GM19455 (cell line): ENCODE data around the gene UFM1.
"Not testable (repeated sequence)": the region's sequence is repeated elsewhere in the genome, so short reads cannot be mapped to it uniquely, and the experiment has no call there.

Experiments used
- ATAC-seq: cut with Tn5 transposase; IDR thresholded peaks from one replicate; pipeline ENCODE4 v1.9.1; 2021; ENCODE audit not compliant: unreplicated experiment

The UFM1 gene

DNA sequence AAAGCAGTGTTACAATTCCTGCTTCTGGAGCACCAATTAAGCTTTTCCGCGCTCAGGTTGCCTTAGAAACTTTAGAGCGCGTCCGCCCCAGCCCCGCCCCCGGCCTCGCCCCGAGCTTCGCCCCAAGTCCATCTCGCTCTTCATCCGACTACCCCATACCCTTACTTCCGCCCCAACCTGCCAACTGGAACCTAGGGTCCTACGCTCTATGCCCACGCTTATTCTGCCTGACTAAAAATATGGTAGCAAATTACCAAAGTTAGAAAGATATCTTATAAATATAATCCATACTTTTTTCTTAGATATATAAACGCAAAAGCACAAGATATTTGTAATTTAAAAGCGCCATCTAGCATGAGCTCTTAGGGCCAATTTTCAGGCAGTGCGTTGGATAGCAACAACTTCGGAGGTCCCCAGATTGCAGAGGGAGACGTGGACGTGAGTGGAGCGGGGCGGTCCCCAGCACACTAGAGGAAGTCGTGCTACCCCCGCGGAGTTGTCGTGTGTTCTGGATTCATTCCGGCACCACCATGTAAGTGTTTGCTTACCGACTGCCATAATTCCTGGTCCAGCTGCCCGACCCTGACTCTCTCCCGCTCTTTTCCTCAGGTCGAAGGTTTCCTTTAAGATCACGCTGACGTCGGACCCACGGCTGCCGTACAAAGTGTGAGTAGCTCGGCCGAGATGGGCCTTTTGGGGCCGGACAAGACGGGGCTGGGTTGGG, at the start of gene UFM1:
UFM1 (plus strand) TSS at position 462 of the 724 bp plus-strand sequence; CDS start at position 531, 69 bp downstream.
- ATAC-seq: peak; percentile 96

DNA sequence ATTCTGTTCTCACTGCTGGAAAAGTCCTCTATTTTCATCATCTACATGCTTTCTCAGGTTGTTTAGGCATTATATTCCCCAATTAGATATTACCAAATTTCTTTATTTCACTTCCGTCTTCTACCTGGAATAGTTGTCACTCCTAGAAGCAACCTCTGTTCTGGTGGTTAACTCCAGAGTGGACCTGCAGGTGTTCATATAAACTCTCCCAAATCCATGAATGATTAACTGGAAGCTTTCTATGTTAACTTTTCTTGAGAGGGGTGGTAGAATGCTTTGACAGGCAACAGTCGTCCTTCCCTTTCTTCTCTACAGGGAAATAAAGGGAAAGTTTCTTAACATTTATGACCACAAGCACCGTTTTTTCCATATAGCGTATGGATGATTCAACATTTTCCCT, 48.4 kb upstream of the UFM1 start:
- no peak for ATAC-seq

GRCh38 chr13:38303816-38304320, 45.8 kb upstream of the UFM1 start:
- ATAC-seq: no peak

GRCh38 chr13:38308736-38309135, 40.9 kb upstream of the UFM1 start:
- ATAC-seq: no peak

DNA sequence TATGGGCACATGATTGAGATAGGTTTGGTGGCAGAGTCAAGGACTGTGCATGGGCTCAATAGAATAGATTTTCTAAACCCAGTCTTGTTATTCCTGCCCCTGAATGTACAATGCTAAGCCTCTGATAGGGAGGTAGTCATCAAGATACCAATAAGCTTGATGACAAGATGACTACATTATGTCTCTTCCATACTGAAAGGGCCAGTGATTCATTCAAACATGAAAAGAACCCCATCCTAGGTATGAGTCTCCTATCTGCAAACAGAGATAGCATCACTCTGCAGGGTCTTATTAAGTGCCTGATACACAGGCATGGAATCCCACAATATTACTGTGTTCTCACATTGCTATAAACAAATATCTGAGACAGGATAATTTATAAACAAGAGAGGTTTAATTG, 40.3 kb upstream of the UFM1 start:
- no peak for ATAC-seq

DNA sequence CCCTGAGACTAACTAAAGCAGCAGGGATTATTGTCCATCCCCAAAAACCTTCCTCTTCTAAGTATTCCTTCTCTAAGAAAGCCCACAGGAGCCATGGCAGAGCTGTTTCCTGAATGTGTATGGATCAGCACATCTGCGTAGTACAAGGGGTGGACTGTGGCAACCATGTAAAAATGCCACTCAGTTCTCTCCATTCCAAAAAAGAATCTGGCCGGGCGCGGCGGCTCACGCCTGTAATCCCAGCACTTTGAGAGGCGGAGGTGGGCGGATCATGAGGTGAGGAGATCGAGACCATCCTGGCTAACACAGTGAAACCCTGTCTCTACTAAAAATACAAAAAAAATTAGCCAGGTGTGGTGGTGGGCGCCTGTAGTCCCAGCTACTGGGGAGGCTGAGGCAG, 38.5 kb upstream of the UFM1 start:
- ATAC-seq: not testable (repeated sequence)

DNA sequence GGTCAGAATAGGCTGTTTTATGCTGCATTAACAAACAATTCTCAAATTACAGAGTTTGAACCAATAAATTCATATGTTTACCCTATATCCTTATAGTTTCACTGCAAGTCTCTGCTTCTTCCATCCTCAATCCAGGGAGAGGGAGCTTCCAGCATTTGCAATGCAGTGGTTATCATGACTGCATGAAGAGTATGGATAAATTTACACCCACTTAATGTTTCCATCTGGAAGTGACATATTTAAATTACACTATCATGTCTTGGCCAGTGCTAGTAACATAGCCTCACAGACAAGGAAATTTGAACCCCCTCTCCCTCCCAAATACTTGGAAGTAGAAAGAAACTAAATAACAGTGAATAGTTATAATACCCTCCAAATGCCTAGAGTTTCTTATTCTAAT, 33.5 kb upstream of the UFM1 start:
- no peak for ATAC-seq

DNA sequence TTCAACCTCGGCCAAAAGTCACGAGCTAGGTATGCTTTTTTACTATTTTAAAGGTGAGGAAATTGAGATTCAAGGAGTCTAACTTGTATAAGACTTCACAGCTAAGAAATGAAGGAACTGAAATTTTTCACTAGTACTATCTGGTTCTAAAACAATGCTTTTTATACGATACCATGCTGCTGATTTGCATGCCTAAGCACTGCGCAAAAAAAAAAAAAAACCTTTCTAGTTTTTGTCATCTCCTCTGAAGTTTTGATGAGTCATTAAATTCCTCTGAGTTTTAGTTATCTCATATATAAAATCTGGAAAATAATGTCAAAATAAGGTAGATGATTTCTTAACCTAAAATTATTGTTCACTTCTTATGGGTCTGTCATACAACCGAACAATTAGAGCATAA, 28.0 kb upstream of the UFM1 start:
- no peak for ATAC-seq

DNA sequence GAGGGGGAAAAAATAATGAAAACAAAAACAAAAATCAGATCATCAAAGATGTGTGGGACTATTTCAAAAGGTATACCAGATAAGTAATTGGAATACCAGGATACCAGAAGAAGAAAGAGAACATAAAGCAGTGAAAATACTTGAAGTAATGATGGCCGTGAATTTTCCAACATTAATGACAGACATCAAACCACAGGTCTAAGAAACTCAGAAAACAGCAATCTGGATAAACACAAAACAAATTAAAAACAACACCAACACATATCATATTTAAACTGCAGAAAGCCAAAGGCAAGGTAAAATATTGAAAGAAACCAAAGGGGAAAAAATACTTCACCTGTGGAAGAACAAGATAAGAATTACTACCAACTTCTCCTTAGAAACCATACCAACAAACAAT, 24.2 kb upstream of the UFM1 start:
- no peak for ATAC-seq

- no peak for ATAC-seq
Observed at GRCh38 chr13:38328699-38329098, 21.0 kb upstream of the UFM1 start.

GRCh38 chr13:38334845-38335244, 14.8 kb upstream of the UFM1 start:
- ATAC-seq: no peak

DNA sequence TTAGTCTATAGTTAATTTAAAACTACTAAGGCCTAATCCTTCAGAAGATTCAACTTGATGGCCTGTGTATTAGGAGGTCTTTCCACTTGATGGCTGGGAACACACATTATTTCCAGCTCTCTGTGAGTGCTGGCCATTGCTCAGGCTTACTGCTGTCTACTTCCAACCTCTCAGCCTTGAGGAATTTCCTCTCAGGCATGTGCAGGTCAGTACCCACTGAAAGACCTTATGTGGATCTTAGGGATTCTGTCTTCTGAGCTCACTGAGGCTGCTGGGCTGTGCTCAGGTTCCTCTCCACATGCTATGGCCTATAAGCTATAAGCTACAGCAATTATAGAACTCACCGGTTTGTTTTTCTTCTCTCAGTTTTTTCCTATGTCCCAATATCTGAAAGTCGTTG, 11.6 kb upstream of the UFM1 start:
- ATAC-seq: no peak

DNA sequence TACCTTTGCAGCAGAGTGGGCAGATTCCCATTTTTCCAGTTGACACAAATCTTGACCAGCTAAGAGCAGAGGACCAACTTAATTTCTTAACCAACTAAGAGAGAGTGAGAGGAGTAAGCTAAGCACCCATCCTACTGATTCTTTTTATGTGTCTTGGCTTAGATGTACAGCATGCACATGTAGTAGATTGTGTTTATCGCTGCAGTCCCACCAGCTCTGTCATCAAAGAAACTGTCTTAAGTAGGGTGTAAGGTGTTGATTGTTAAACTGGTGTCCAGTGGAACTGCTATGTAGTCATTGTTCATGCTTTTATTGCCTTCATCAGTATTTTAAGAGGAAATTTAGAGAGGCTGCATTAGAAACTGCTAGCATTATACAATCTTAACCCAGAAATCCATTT, 9.0 kb upstream of the UFM1 start:
- no peak for ATAC-seq

GRCh38 chr13:38341149-38341692, 8.4 kb upstream of the UFM1 start:
- ATAC-seq: no peak

DNA sequence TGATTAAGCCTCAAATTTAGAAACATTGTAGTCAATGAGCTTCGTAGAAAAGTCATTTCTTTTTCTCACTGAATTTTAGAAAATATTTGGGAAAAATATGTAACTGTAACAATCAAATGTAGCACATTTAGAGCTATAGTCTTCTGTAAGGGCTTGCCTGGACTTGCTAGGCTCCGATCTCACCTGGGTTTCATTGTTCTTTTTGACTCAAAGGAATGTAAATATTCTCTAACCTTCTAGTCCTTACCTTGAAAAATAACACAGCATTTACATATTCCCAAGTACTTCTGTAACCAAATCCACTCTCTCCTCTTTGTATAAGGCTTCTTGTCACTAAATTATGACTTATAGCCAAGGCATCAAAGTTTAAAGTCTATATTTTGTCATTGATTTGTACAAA, 2.9 kb upstream of the UFM1 start:
- no peak for ATAC-seq

- peak; percentile 19 for ATAC-seq
Observed at GRCh38 chr13:38348861-38349389, 726 bp upstream of the UFM1 start.

DNA sequence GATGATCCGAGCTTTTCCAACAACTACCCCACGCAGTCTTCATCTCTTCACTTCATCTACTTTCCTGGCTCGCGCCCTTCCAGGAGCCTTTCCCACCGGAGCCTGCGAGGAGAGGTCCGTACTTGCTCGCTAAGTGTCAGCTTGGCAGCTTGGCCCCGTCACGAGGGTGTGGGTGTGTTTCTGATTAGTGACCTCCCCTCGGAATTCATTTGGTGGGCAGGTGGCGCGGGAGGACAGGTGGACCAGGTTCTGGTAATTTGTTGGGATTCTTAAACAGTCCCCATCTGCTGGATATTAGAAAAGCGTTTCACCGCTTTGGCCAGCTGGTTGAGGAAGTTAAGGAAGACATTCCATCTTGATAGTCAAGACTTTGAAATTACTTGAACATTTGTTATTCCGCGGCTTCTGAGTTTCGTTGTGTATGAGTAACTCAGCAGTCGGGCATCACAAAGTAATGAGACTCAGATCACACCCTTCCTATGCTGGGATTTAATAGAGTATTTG, 515 bp downstream of the UFM1 start:
- peak; percentile 41 for ATAC-seq

DNA sequence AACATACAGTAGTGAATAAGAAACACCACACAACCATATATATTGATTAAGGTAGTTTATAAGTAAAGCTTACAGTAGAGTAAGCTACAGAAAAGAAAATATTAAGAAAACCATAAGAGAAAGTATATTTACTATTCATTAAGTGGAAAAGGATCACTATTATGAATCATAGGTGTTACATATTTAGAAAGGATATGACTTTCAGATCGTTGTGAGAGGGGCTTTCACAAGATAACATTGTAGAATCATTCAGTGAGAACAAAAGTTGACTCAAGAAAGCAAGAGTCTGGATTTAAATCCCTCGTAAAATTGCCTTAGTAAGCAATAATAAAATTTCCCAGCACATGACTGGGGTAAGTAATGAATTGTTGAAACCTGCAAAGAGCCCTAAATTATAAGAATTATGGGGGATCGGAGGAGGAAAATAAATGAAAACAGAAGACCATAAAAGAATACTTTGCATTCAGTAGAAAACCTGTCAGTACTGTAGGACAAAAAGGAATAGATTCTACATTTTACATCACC, 6.0 kb downstream of the UFM1 start:
- ATAC-seq: no peak

- no peak for ATAC-seq
Observed at GRCh38 chr13:38358684-38359083, 9.0 kb downstream of the UFM1 start.

- no peak for ATAC-seq
Observed at GRCh38 chr13:38361542-38362262, 12.1 kb downstream of the UFM1 start.

DNA sequence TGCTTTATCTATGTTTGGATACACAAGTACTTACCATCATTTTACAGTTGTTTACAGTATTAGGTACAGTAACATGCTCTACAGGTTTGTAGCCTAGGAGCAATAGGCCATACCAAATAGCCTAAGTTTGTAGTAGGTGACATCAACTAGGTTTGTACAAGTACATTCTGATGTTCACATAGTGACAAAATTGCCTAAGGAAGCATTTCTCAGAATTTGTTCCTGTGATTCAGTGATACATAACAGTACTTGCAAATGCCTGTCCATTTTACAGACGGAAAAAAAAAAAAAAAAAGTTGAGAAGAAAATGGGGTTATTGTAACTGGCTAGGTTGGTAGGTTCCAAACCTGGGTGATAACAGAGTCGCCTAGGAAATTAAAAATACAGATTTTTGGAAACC, 13.6 kb downstream of the UFM1 start:
- ATAC-seq: no peak
